OCI-LY7 (cell line): Measurements from ENCODE around the gene GEMIN7. TPM values are rescaled to one million over a fixed set of nuclear protein-coding genes. Genes with fewer than 3 reads are reported as not detected.
A peak's percentile ranks its signal among the peaks of the same experiment; 100 is the strongest.

Source experiments
- BruUV-seq: library from RNA; stranded (reverse); fragments of 400-500 nt; replicated peaks from 2 replicates; lab custom pipeline; 2021; lab: Mats Ljungman, UMichigan
- CTCF ChIA-PET: fragments of 300-600 bp; sonication (Branson Sonifier 250); formaldehyde crosslinking; loops from one replicate; lab custom pipeline; 2022; ENCODE audit warnings: antibody characterized with exemption; ENCODE audit not compliant: unreplicated experiment; lab: Charles Lee
- POLR2A ChIA-PET: fragments of 300-600 bp; sonication (Branson Sonifier 250); formaldehyde crosslinking; loops from one replicate; lab custom pipeline; 2022; ENCODE audit warnings: antibody characterized with exemption; lab: Charles Lee
- DNase-seq: peaks from one replicate; pipeline ENCODE4 v3.0.0-alpha.2; 2015; ENCODE audit warnings: low spot score
- H2AFZ ChIP-seq: fragments of 200-600 bp; sonication (generic), shearing (Covaris generic); 2 replicates; pipeline ENCODE4 v1.6.1; 2014; ENCODE audit warnings: mild to moderate bottlenecking, antibody characterized with exemption, low read length, moderate library complexity
- H3K27ac ChIP-seq: fragments of 200-600 bp; sonication (generic); 2 replicates; pipeline ENCODE4 v1.5.1; 2014; ENCODE audit warnings: mixed run types, low read depth, mild to moderate bottlenecking, moderate library complexity, low read length, inconsistent platforms; ENCODE audit not compliant: poor library complexity, severe bottlenecking
- H3K36me3 ChIP-seq: fragments of 200-600 bp; sonication (generic); 2 replicates; pipeline ENCODE4 v1.6.1; 2014; ENCODE audit warnings: mild to moderate bottlenecking, antibody characterized with exemption, low read length, moderate library complexity, mixed read lengths; ENCODE audit not compliant: insufficient read depth
- H3K4me1 ChIP-seq: fragments of 200-600 bp; sonication (generic); 2 replicates; pipeline ENCODE4 v1.5.1; 2014; ENCODE audit warnings: mild to moderate bottlenecking, low read length; ENCODE audit not compliant: insufficient read depth, poor library complexity, severe bottlenecking
- H3K4me2 ChIP-seq: fragments of 200-600 bp; sonication (generic); 2 replicates; pipeline ENCODE4 v1.6.1; 2014; ENCODE audit warnings: mild to moderate bottlenecking, low read length
- H3K4me3 ChIP-seq: fragments of 200-600 bp; sonication (generic); 2 replicates; pipeline ENCODE4 v1.5.1; 2014; ENCODE audit warnings: mild to moderate bottlenecking, low read depth, low read length; ENCODE audit not compliant: poor library complexity, severe bottlenecking
- H3K79me2 ChIP-seq: fragments of 200-600 bp; sonication (generic); 2 replicates; pipeline ENCODE4 v1.6.1; 2016; ENCODE audit warnings: low read depth, mild to moderate bottlenecking, low read length, moderate library complexity, mixed read lengths; ENCODE audit not compliant: insufficient read depth
- H3K9me2 ChIP-seq: fragments of 200-600 bp; sonication (generic); 2 replicates; pipeline ENCODE4 v1.6.1; 2016; ENCODE audit warnings: mild to moderate bottlenecking, low read length, mixed read lengths; ENCODE audit not compliant: insufficient read depth
- H3K9me3 ChIP-seq: fragments of 200-600 bp; sonication (generic); 2 replicates; pipeline ENCODE4 v1.6.1; 2014; ENCODE audit warnings: mild to moderate bottlenecking, mixed run types, low read length, mixed read lengths
- H4K20me1 ChIP-seq: fragments of 200-600 bp; sonication (generic); 2 replicates; pipeline ENCODE4 v1.6.1; 2014; ENCODE audit warnings: mild to moderate bottlenecking, antibody characterized with exemption, low read length, moderate library complexity, mixed read lengths; ENCODE audit not compliant: insufficient read depth
- CTCF ChIP-seq: fragments of 200-600 bp; sonication (generic); conservative IDR thresholded peaks from 2 replicates; pipeline ENCODE4 v1.5.1; 2014; ENCODE audit warnings: mild to moderate bottlenecking, antibody characterized with exemption, low read length, moderate library complexity, mixed read lengths
- EZH2phosphoT487 ChIP-seq: fragments of 200-600 bp; sonication (generic); IDR thresholded peaks from 2 replicates; pipeline ENCODE4 v1.6.1; 2018; ENCODE audit warnings: low read depth, borderline replicate concordance, mild to moderate bottlenecking, mixed run types, antibody characterized with exemption, low read length, moderate library complexity, mixed read lengths
- intact Hi-C: fragments of 100-400 bp; cut with micrococcal nuclease; formaldehyde crosslinking; loops from one replicate; pipeline ENCODE4 v1.10.0; 2022; ENCODE audit not compliant: unreplicated experiment
- total RNA-seq, 2 experiments: library from RNA; depleted of rRNA in 1 of 2; stranded (reverse); fragments of >200 nt in 1 of 2; shearing (Covaris generic) in 1 of 2; gene quantifications; 2 replicates each; pipeline ENCODE4 v1.2.3, GENCODE V29; 2014 to 2022

The GEMIN7 gene
- total RNA-seq, 2 experiments from 2014 or later = 46.3 to 60.0 TPM

- ChIA-PET CTCF (interaction anchor here (1.9 kb wide), 1 partner anchor 11 kb away, joined by 8 read pairs; no protein-coding TSS in a partner anchor), POLR2A (interaction anchor here (0.9 kb wide), 1 partner anchor 74 kb away, joined by 3 read pairs; no protein-coding TSS in a partner anchor)
- 0 out of 2 replicates have a peak, but pooled peaks cover 3% of the 10 kb centered on the region for H3K36me3 ChIP-seq
- H3K4me1 ChIP-seq = peaks cover 45% of the 10 kb centered on the region
- H3K27ac ChIP-seq = no peak overlapping the region
- no peak overlapping the region for H3K4me3 ChIP-seq
- peaks cover 19% of the 10 kb centered on the region; the same call in 1 of the 2 replicates for H3K79me2 ChIP-seq
- peak overlapping the region; percentile 36; the same call in 1 of the 2 replicates for H3K4me2 ChIP-seq
- BruUV-seq = no TSS peak
- intact Hi-C loops = loop anchor here (1.0 kb wide), 1 partner anchor 46 kb away; no protein-coding TSS in a partner anchor
- TF ChIP-seq CTCF = peak; percentile 85
- no peak for TF ChIP-seq EZH2phosphoT487
- no peak overlapping the region for H2AFZ ChIP-seq
- no peaks in the 10 kb centered on the region for H3K9me3 ChIP-seq
- peaks cover 4% of the 10 kb centered on the region; the same call in 1 of the 2 replicates for H4K20me1 ChIP-seq
- DNase-seq = peak; percentile 74
- H3K9me2 ChIP-seq = no peaks in the 10 kb centered on the region
Observed at GRCh38 chr19:45125975-45126493, 47.0 kb downstream of the GEMIN7 start.

DNA sequence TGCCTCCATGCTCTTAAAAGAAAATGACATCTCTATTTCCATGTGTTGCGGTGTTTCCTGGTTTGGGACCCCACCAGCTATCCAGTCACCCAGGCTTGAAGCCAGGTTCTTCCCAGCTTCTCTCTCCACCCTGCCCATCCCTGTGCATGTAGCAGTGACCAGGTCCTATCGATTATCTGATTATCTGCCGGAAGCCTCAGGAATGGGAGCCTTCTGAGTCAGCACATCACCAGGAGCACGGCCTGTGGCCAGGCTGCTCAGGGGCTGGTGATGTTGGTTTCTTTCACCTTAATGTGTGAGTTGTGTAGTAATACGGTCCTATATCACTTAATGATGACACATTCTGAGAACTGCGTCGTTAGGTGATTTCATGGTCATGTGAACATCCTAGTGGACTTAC, 47.6 kb downstream of the GEMIN7 start:
- TF ChIP-seq EZH2phosphoT487 (no peak), CTCF (no peak)
- POLR2A ChIA-PET = no interaction called here

DNA sequence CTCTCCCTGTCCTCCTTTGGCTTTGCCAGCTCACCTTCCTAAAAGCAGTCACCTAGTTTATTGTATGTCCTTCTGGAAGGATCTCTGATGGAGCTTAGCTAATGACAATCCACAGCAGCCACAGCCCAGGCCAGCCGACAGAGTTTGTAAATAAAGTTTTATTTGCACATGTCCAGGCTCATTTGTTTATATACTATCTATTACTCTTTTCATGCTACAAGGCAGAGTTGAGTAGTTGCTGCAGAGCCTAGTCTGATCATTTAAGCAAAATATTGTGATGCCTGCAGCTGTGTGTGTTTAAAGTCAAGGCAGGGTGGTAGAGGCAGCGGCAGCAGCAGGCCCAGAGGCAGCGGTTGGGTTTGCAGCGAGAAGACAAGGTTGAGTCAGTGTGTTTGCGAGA, 49.1 kb downstream of the GEMIN7 start:
- H2AFZ ChIP-seq = no peak overlapping the region
- DNase-seq = no peak
- peaks cover 54% of the 10 kb centered on the region for H3K4me1 ChIP-seq
- BruUV-seq = no TSS peak
- H3K36me3 ChIP-seq = peaks cover 10% of the 10 kb centered on the region; the same call in 1 of the 2 replicates
- H3K9me2 ChIP-seq = no peaks in the 10 kb centered on the region
- POLR2A ChIA-PET = interaction anchor here (0.9 kb wide), 1 partner anchor 8 kb away, joined by 4 read pairs; no protein-coding TSS in a partner anchor
- peaks cover 21% of the 10 kb centered on the region; the same call in 1 of the 2 replicates for H3K79me2 ChIP-seq
- CTCF ChIA-PET = no interaction called here
- no peaks in the 10 kb centered on the region for H3K9me3 ChIP-seq
- TF ChIP-seq CTCF = no peak
- no peak for TF ChIP-seq EZH2phosphoT487
- no peak overlapping the region for H3K4me2 ChIP-seq
- peaks cover 4% of the 10 kb centered on the region; the same call in 1 of the 2 replicates for H4K20me1 ChIP-seq
- H3K4me3 ChIP-seq = no peak overlapping the region
- intact Hi-C loops = no loop called here
- no peak overlapping the region for H3K27ac ChIP-seq

More for the DNA sequence above, 47.6 kb downstream of the GEMIN7 start:
- Histone ChIP-seq H3K9me2 (no peaks in the 10 kb centered on the region), H2AFZ (no peak overlapping the region), H3K4me3 (no peak overlapping the region), H3K36me3 (0 out of 2 replicates have a peak, but pooled peaks cover 3% of the 10 kb centered on the region), H4K20me1 (peaks cover 4% of the 10 kb centered on the region; the same call in 1 of the 2 replicates), H3K9me3 (no peaks in the 10 kb centered on the region), H3K79me2 (peaks cover 15% of the 10 kb centered on the region; the same call in 1 of the 2 replicates), H3K4me1 (peaks cover 46% of the 10 kb centered on the region), H3K27ac (no peak overlapping the region), H3K4me2 (no peak overlapping the region)
- BruUV-seq = no TSS peak
- no peak for DNase-seq
- intact Hi-C loops = loop anchor here (1.0 kb wide), 1 partner anchor 46 kb away; no protein-coding TSS in a partner anchor
- CTCF ChIA-PET = interaction anchor here (1.9 kb wide), 1 partner anchor 10 kb away, joined by 8 read pairs; no protein-coding TSS in a partner anchor
